Prostate gland (tissue), 2 donors: ENCODE results near the gene RNF144B. TPM values are rescaled to one million over a fixed set of nuclear protein-coding genes. Genes with fewer than 3 reads are reported as not detected.
"Not testable (repeated sequence)": the region's sequence is repeated elsewhere in the genome, so short reads cannot be mapped to it uniquely, and the experiment has no call there.

Experiments
- DNase-seq: peaks from one replicate; pipeline ENCODE4 v3.0.0-alpha.2; 2019; ENCODE audit warnings: low spot score
- H3K27ac ChIP-seq, 2 donors: fragments of 200-600 bp; sonication (generic); 2 replicates each; pipeline ENCODE4 v1.5.1; 2017 to 2019
- H3K27me3 ChIP-seq: fragments of 200-600 bp; sonication (generic); replicated peaks from 2 replicates; pipeline ENCODE4 v1.5.1; 2019; ENCODE audit not compliant: insufficient read depth
- H3K36me3 ChIP-seq, 2 donors: fragments of 200-600 bp; sonication (generic); 1 replicate in 1 of 2; 2 replicates in 1 of 2; pipeline versions ENCODE4 v1.5.1 to v1.8.1; 2017 to 2019
- H3K4me1 ChIP-seq: fragments of 200-600 bp; sonication (generic); replicated peaks from 2 replicates; pipeline ENCODE4 v1.5.1; 2019
- H3K4me3 ChIP-seq, 2 donors: fragments of 200-600 bp; sonication (generic); 2 replicates each; pipeline ENCODE4 v1.5.1; 2017 to 2019
- H3K9me3 ChIP-seq: fragments of 200-600 bp; sonication (generic); 2 replicates; pipeline ENCODE4 v1.5.1; 2017
- CTCF ChIP-seq, 4 experiments: fragments of 200-600 bp in 2 of 4; fragments of 450-650 bp in 2 of 4; sonication (generic) in 2 of 4; IDR thresholded peaks; 1 replicate in 3 of 4; 2 replicates in 1 of 4; pipeline ENCODE4 v1.5.1; 2016 to 2019; ENCODE audit warnings: antibody characterized with exemption in 4 of 4, mild to moderate bottlenecking in 2 of 4, moderate library complexity in 2 of 4
- POLR2A ChIP-seq: fragments of 450-650 bp; IDR thresholded peaks from one replicate; pipeline ENCODE4 v1.6.1; 2016; ENCODE audit warnings: antibody characterized with exemption, mild to moderate bottlenecking
- POLR2AphosphoS5 ChIP-seq: sonication (generic); formaldehyde crosslinking; IDR thresholded peaks from one replicate; pipeline ENCODE4 v1.6.1; 2017; ENCODE audit warnings: antibody characterized with exemption
- WGBS: methylation state at CpG from one replicate; pipeline ENCODE4 v1.1.5; 2018; 5-methylcytosine and 5-hydroxymethylcytosine counted together
- intact Hi-C: fragments of 100-400 bp; cut with DNase I; formaldehyde crosslinking; loops from one replicate; pipeline ENCODE4 v1.14.2; 2022
- total RNA-seq, 2 donors: library from RNA; depleted of rRNA; stranded (reverse); fragments of >200 nt; gene quantifications; one replicate each; pipeline ENCODE4 v1.1.0, GENCODE V29; 2016

RNF144B gene
- total RNA-seq, 2 donors from 2014 or later = 25.3 to 50.8 TPM

GRCh38 chr6:18406955-18407749, 20.0 kb downstream of the RNF144B start:
- 97% methylated on average over 4 of the region's 4 CpGs for WGBS
- no peak for TF ChIP-seq POLR2A
- Histone ChIP-seq H3K27me3 (no peaks in the 10 kb centered on the region), H3K9me3 (no peaks in the 10 kb centered on the region), H3K4me1 (no peaks in the 10 kb centered on the region), H3K36me3 (no peaks in the 10 kb centered on the region), H3K4me3 (no peak overlapping the region), H3K27ac (no peak overlapping the region)
- no peak for DNase-seq
- intact Hi-C loops = no loop called here

GRCh38 chr6:18409602-18410001, 22.5 kb downstream of the RNF144B start:
- DNase-seq, H3K36me3 ChIP-seq, H3K9me3 ChIP-seq, H3K4me3 ChIP-seq, H3K4me1 ChIP-seq, intact Hi-C loops, H3K27ac ChIP-seq, H3K27me3 ChIP-seq: not testable (repeated sequence)
- WGBS = 95% methylated on average over 11 of the region's 11 CpGs

- H3K4me1 ChIP-seq = no peaks in the 10 kb centered on the region
- intact Hi-C loops = no loop called here
- H3K27me3 ChIP-seq = no peaks in the 10 kb centered on the region
- TF ChIP-seq CTCF (IDR thresholded peaks at IDR 0.05) (no peak), POLR2A (no peak)
- H3K36me3 ChIP-seq = no peaks in the 10 kb centered on the region
- 49% methylated on average over 3 of the region's 3 CpGs for whole genome bisulfite sequencing
- no peak overlapping the region for H3K27ac ChIP-seq
- H3K9me3 ChIP-seq = no peaks in the 10 kb centered on the region
- H3K4me3 ChIP-seq = no peak overlapping the region
- DNase-seq = no peak
Observed at GRCh38 chr6:18410412-18410811, 23.3 kb downstream of the RNF144B start.

DNA sequence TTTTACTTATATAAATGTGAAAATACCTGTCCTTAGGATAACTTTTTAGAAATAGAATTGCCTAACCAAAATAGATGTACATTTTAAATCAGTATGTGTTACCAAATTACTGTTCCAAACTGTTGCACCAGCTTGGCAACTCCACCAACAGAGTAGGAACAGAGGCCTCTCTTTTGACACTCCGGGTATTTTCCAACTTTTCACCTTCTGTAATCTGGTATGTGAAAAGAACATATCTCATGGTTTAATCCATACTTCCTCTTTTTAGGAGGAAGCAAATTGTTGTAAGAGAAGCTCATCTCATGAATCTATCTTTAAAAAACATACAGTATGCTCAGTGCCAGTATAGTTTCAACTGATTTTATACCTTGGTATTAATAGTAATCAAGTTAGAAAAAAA, 24.9 kb downstream of the RNF144B start:
- TF ChIP-seq POLR2AphosphoS5 (no peak), CTCF (IDR thresholded peaks at IDR 0.05) (no peak), POLR2A (no peak)
- H3K36me3 ChIP-seq = no peaks in the 10 kb centered on the region
- 93% methylated on average over 1 of the region's 1 CpG for WGBS
- no peaks in the 10 kb centered on the region for H3K27me3 ChIP-seq
- no peak overlapping the region for H3K27ac ChIP-seq
- H3K4me1 ChIP-seq = no peaks in the 10 kb centered on the region
- DNase-seq = no peak
- H3K4me3 ChIP-seq = no peak overlapping the region
- intact Hi-C loops = no loop called here
- H3K9me3 ChIP-seq = no peaks in the 10 kb centered on the region

DNA sequence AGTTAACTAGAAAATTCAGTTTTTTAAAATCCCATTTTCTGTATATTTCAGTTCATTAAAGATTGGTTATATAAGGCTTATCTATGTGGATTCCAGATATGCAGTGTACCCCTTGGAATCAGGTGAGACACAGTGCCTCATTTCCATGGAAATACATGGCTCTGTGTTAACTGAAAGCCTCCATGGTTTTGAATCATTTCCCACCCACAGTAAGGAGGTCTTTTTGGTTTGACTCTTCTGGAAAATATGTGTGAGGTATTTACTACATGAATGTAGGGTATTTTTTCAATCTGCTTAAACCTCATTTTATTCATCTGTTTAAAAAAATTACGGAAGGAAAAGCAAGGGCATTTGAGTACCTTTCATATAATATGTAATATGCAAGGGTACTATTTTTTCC, 25.5 kb downstream of the RNF144B start:
- DNase-seq = no peak
- no peaks in the 10 kb centered on the region for H3K36me3 ChIP-seq
- H3K27me3 ChIP-seq = no peaks in the 10 kb centered on the region
- intact Hi-C loops = no loop called here
- H3K9me3 ChIP-seq = no peaks in the 10 kb centered on the region
- 89% methylated on average over 1 of the region's 1 CpG for WGBS
- no peak overlapping the region for H3K4me3 ChIP-seq
- TF ChIP-seq POLR2AphosphoS5 (no peak), CTCF (IDR thresholded peaks at IDR 0.05) (no peak), POLR2A (no peak)
- no peak overlapping the region for H3K27ac ChIP-seq
- no peaks in the 10 kb centered on the region for H3K4me1 ChIP-seq

DNA sequence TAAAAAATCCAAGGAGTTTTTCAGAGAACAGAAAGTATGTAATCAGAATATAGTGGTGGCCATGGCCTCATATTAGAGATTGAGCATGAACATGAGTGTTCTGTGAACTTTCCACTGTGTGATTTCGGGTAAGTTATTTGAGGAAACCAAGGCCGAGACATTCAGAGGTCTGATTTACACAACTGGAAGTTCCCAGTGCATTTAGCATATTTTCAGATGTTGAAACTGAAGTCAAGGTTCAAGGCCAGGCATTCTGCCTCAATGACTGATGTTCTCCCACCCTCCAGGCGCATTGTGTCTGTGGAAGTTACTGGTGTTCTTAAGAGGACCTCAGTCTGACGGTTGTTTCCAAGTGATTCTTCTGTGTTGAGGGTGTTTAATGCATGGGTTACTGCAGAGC, 26.2 kb downstream of the RNF144B start:
- Histone ChIP-seq H3K9me3 (no peaks in the 10 kb centered on the region), H3K4me1 (no peaks in the 10 kb centered on the region), H3K27ac (no peak overlapping the region), H3K4me3 (no peak overlapping the region), H3K36me3 (no peaks in the 10 kb centered on the region), H3K27me3 (no peaks in the 10 kb centered on the region)
- 91% methylated on average over 4 of the region's 4 CpGs for WGBS
- intact Hi-C loops = no loop called here
- no peak for TF ChIP-seq CTCF (IDR thresholded peaks at IDR 0.05)
- no peak for TF ChIP-seq POLR2AphosphoS5
- TF ChIP-seq POLR2A = no peak
- no peak for DNase-seq
